Activated CD4-positive, alpha-beta T cell treated with anti-CD3 and anti-CD28 coated beads, Interleukin-2, amount 50 U/mL, for 16 hours (primary cell): ENCODE measurements around the gene MYRFL.
"Not testable (repeated sequence)": the region's sequence is repeated elsewhere in the genome, so short reads cannot be mapped to it uniquely, and the experiment has no call there.

Source experiments
- DNase-seq: peaks from one replicate; pipeline ENCODE4 v3.0.0-alpha.2; 2020

The MYRFL gene

GRCh38 chr12:69844416-69844815 is 19.4 kb downstream of the MYRFL start:
- DNase-seq, result no peak

GRCh38 chr12:69844836-69845235 is 19.8 kb downstream of the MYRFL start:
- DNase-seq, result no peak

- no peak for DNase-seq
Observed at GRCh38 chr12:69846976-69847375, 21.9 kb downstream of the MYRFL start.

- DNase-seq, result no peak
Observed at GRCh38 chr12:69851976-69852375, 26.9 kb downstream of the MYRFL start.

- not testable (repeated sequence) for DNase-seq
Observed at GRCh38 chr12:69853176-69853961, 28.3 kb downstream of the MYRFL start.

- no peak for DNase-seq
Observed at GRCh38 chr12:69866698-69867097, 41.7 kb downstream of the MYRFL start.

GRCh38 chr12:69868695-69869094 is 43.7 kb downstream of the MYRFL start:
- DNase-seq, result no peak

GRCh38 chr12:69872804-69873203 is 47.8 kb downstream of the MYRFL start:
- DNase-seq, result no peak

- no peak for DNase-seq
Observed at GRCh38 chr12:69873429-69873828, 48.4 kb downstream of the MYRFL start.

GRCh38 chr12:69874606-69875005 is 49.6 kb downstream of the MYRFL start:
- no peak for DNase-seq

- no peak for DNase-seq
Observed at GRCh38 chr12:69875416-69875935, 50.4 kb downstream of the MYRFL start.

- peak; percentile 68 for DNase-seq
Observed at GRCh38 chr12:69879007-69879960, 54.3 kb downstream of the MYRFL start.

- no peak for DNase-seq
Observed at GRCh38 chr12:69880571-69880970, 55.5 kb downstream of the MYRFL start.

GRCh38 chr12:69881771-69882170 is 56.7 kb downstream of the MYRFL start:
- DNase-seq, result no peak

- DNase-seq, result no peak
Observed at GRCh38 chr12:69884386-69884785, 59.4 kb downstream of the MYRFL start.

- DNase-seq, result no peak
Observed at GRCh38 chr12:69885658-69886057, 60.6 kb downstream of the MYRFL start.

- no peak for DNase-seq
Observed at GRCh38 chr12:69886109-69886508, 61.1 kb downstream of the MYRFL start.

- no peak for DNase-seq
Observed at GRCh38 chr12:69886715-69887114, 61.7 kb downstream of the MYRFL start.

- no peak for DNase-seq
Observed at GRCh38 chr12:69888901-69889300, 63.9 kb downstream of the MYRFL start.

GRCh38 chr12:69894800-69895383 is 69.9 kb downstream of the MYRFL start:
- no peak for DNase-seq

- DNase-seq, result no peak
Observed at GRCh38 chr12:69896653-69897381, 71.8 kb downstream of the MYRFL start.

GRCh38 chr12:69897744-69898143 is 72.7 kb downstream of the MYRFL start:
- no peak for DNase-seq

GRCh38 chr12:69898236-69898635 is 73.2 kb downstream of the MYRFL start:
- no peak for DNase-seq
